AG04450 (cell line): ENCODE results near the gene COL6A3. TPM values are rescaled to one million over a fixed set of nuclear protein-coding genes. Genes with fewer than 3 reads are reported as not detected.

Experiments used
- CTCF ChIA-PET: fragments of 300-600, 350-600 bp; formaldehyde crosslinking; extraction: SDS; loops from one replicate; lab custom pipeline; 2022; ENCODE audit warnings: antibody characterized with exemption, inconsistent platforms; lab: Charles Lee
- POLR2A ChIA-PET: fragments of 350-600 bp; formaldehyde crosslinking; extraction: SDS; loops from one replicate; lab custom pipeline; 2021; ENCODE audit warnings: antibody characterized with exemption, inconsistent platforms; lab: Yijun Ruan, JAX
- DNase-seq: peaks from one replicate; pipeline ENCODE4 v3.0.0-alpha.2; 2011; ENCODE audit warnings: low read depth, low spot score
- H3K27ac ChIP-seq: one replicate; pipeline ENCODE4 v1.5.1; 2012; ENCODE audit warnings: low read depth, low read length, control low read depth
- H3K27me3 ChIP-seq: one replicate; pipeline ENCODE4 v1.6.0; 2012; ENCODE audit warnings: low read length; ENCODE audit not compliant: control insufficient read depth, insufficient read depth
- H3K4me3 ChIP-seq: 2 replicates; pipeline ENCODE4 v1.5.1; 2011; ENCODE audit warnings: mild to moderate bottlenecking, low read depth, low read length, control low read depth
- H3K9me3 ChIP-seq: 2 replicates; pipeline ENCODE4 v1.5.1; 2012; ENCODE audit warnings: low read length; ENCODE audit not compliant: control insufficient read depth, insufficient read depth
- CTCF ChIP-seq: IDR thresholded peaks from 2 replicates; pipeline ENCODE4 v1.5.1; 2011; ENCODE audit warnings: low read depth, low read length, control low read depth, inconsistent platforms
- polyA plus RNA-seq: library from polyadenylated mRNA; depleted of rRNA; stranded (reverse); fragments of >200 nt; gene quantifications from 2 replicates; pipeline ENCODE4 v1.2.3, GENCODE V29; 2011

The COL6A3 gene
- polyA plus RNA-seq, 1 experiment, result 1,384 TPM

- TF ChIP-seq CTCF, result no peak
- Histone ChIP-seq H3K4me3 (no peak overlapping the region), H3K9me3 (no peaks in the 10 kb centered on the region), H3K27me3 (no peaks in the 10 kb centered on the region), H3K27ac (no peak overlapping the region)
- no peak for DNase-seq
- POLR2A ChIA-PET, result no interaction called here
- CTCF ChIA-PET, result interaction anchor here (1.3 kb wide), 1 partner anchor 42 kb away, joined by 4 read pairs; no protein-coding TSS in a partner anchor
Measured at GRCh38 chr2:237379636-237380035, 34.3 kb downstream of the COL6A3 start.

- no peak for TF ChIP-seq CTCF
- no peaks in the 10 kb centered on the region for H3K9me3 ChIP-seq
- peak overlapping the region; percentile 22 for H3K27ac ChIP-seq
- CTCF ChIA-PET, result no interaction called here
- POLR2A ChIA-PET, result no interaction called here
- H3K27me3 ChIP-seq, result no peaks in the 10 kb centered on the region
- H3K4me3 ChIP-seq, result no peak overlapping the region
- DNase-seq, result no peak
Measured at GRCh38 chr2:237378650-237379049, 35.3 kb downstream of the COL6A3 start.

GRCh38 chr2:237374284-237375060, 39.5 kb downstream of the COL6A3 start:
- POLR2A ChIA-PET, result interaction anchor here (1.8 kb wide), 1 partner anchor 9 kb away, joined by 4 read pairs; no protein-coding TSS in a partner anchor
- CTCF ChIA-PET, result no interaction called here
- Histone ChIP-seq H3K9me3 (no peaks in the 10 kb centered on the region), H3K27me3 (no peaks in the 10 kb centered on the region), H3K4me3 (no peak overlapping the region), H3K27ac (peak overlapping the region; percentile 31)
- TF ChIP-seq CTCF, result no peak
- no peak for DNase-seq

GRCh38 chr2:237371856-237372255, 42.1 kb downstream of the COL6A3 start:
- Histone ChIP-seq H3K9me3 (no peaks in the 10 kb centered on the region), H3K4me3 (no peak overlapping the region), H3K27me3 (no peaks in the 10 kb centered on the region), H3K27ac (no peak overlapping the region)
- CTCF ChIA-PET, result interaction anchor here (0.7 to 1.2 kb wide), 2 partner anchors 200 to 250 kb away, joined by 3 to 5 read pairs; no protein-coding TSS in a partner anchor
- no peak for DNase-seq
- POLR2A ChIA-PET, result no interaction called here
- no peak for TF ChIP-seq CTCF

- ChIA-PET CTCF (interaction anchor here (1.8 kb wide), 1 partner anchor 147 kb away, joined by 5 read pairs; no protein-coding TSS in a partner anchor), POLR2A (no interaction called here)
- Histone ChIP-seq H3K27ac (no peak overlapping the region), H3K27me3 (no peaks in the 10 kb centered on the region), H3K4me3 (no peak overlapping the region), H3K9me3 (no peaks in the 10 kb centered on the region; the same call in 1 of the 2 replicates)
- DNase-seq, result no peak
- TF ChIP-seq CTCF, result no peak
Measured at GRCh38 chr2:237365671-237366070, 48.3 kb downstream of the COL6A3 start.
